GM18502 (cell line): ENCODE data around the gene MBLAC1.
A peak's percentile ranks its signal among the peaks of the same experiment; 100 is the strongest.
"Not testable (repeated sequence)": the region's sequence is repeated elsewhere in the genome, so short reads cannot be mapped to it uniquely, and the experiment has no call there.

Experiments used
- ATAC-seq: cut with Tn5 transposase; IDR thresholded peaks from one replicate; pipeline ENCODE4 v1.9.1; 2021; ENCODE audit warnings: mild to moderate bottlenecking; ENCODE audit not compliant: unreplicated experiment, poor library complexity

The MBLAC1 gene

GRCh38 chr7:100119970-100120732, 6.6 kb upstream of the MBLAC1 start:
- ATAC-seq = peak; percentile 33

- ATAC-seq = no peak
Observed at GRCh38 chr7:100120733-100121036, 6.1 kb upstream of the MBLAC1 start.

- ATAC-seq = no peak
Observed at GRCh38 chr7:100122067-100122466, 4.7 kb upstream of the MBLAC1 start.

- no peak for ATAC-seq
Observed at GRCh38 chr7:100122568-100122967, 4.2 kb upstream of the MBLAC1 start.

GRCh38 chr7:100124301-100125230, 2.2 kb upstream of the MBLAC1 start:
- no peak for ATAC-seq

- ATAC-seq = peak; percentile 2
Observed at GRCh38 chr7:100126239-100126930, 382 bp upstream of the MBLAC1 start.

- peak; percentile 8 for ATAC-seq
Observed at GRCh38 chr7:100127866-100128636, 1.3 kb downstream of the MBLAC1 start.

GRCh38 chr7:100128637-100128963, 1.8 kb downstream of the MBLAC1 start:
- ATAC-seq = no peak

- not testable (repeated sequence) for ATAC-seq
Observed at GRCh38 chr7:100130220-100130607, 3.4 kb downstream of the MBLAC1 start.

- ATAC-seq = no peak
Observed at GRCh38 chr7:100130608-100131453, 4.1 kb downstream of the MBLAC1 start.

GRCh38 chr7:100132126-100132525, 5.4 kb downstream of the MBLAC1 start:
- ATAC-seq = no peak

GRCh38 chr7:100132697-100133151, 6.0 kb downstream of the MBLAC1 start:
- ATAC-seq = peak; percentile 61

- ATAC-seq = no peak
Observed at GRCh38 chr7:100137851-100138760, 11.3 kb downstream of the MBLAC1 start.

- ATAC-seq = no peak
Observed at GRCh38 chr7:100141555-100141949, 14.8 kb downstream of the MBLAC1 start.

- ATAC-seq = no peak
Observed at GRCh38 chr7:100142461-100142860, 15.7 kb downstream of the MBLAC1 start.

- not testable (repeated sequence) for ATAC-seq
Observed at GRCh38 chr7:100146350-100146749, 19.6 kb downstream of the MBLAC1 start.

GRCh38 chr7:100147278-100147677, 20.5 kb downstream of the MBLAC1 start:
- ATAC-seq = no peak

GRCh38 chr7:100148225-100148558, 21.4 kb downstream of the MBLAC1 start:
- no peak for ATAC-seq
